ENCODE measurements around the gene TMUB1. TPM values are rescaled to one million over a fixed set of nuclear protein-coding genes. Genes with fewer than 3 reads are reported as not detected.

The TMUB1 gene
- polyA plus RNA-seq, 3 donors from 2014 or later, result 47.5 to 57.5 (median 49.6) TPM

DNA sequence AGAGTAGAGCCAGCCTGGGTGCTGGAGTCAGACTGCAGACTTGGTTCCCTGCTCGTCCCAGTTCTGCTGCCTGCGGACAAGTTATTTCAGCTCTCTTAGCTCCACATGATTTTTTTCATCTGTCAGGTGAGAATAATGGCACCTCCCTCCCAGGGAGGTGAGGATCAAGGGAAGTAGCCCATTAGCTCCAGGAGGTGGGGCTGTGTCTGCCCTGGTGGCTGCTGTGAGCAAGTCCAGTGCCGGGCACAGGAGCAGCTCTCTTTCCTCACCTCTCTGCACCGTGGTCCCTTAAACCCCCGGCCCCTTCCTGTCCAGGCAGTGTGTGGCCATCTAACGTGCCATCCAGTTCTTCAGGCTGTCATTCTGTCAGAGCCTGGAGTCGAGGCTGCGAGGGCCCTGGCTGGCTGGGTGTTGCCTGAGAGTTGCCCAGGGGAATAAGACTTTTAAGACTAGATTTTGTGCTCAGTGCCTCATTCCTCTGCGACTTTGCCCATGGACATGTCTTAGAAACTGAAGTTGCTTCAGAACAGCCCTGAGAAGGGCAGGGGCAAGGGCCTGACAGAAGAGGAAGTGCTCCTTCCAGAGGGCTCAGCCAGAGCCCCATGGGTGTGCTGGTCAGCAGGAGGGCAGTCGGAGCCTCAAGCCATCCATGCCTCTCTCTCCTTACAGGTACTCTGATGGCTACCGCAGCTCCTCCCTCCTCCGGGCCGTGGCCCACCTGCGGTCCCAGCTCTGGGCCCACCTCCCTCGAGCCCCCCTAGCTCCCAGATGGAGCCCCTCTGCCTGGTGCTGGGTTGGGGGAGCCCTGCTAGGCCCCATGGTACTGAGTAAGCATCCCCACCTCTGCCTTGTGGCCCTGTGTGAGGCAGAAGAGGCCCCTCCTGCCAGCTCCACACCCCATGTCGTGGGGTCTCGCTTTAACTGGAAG, 50.1 kb downstream of the TMUB1 start:
- DNase-seq, result no peak
- Mint-ChIP-seq H3K27me3 (ENCODE audit: low read depth in 3 of 3) (peaks cover 2 to 5% (median 4%) of the 10 kb centered on the region in 3 donors), H3K27ac (peak overlapping the region in 1 of 6 donors; percentile 28), H3K4me1 (peaks cover 13 to 14% of the 10 kb centered on the region in 2 donors), H3K9me3 (no peaks in the 10 kb centered on the region), H3K36me3 (peaks cover 2 to 6% (median 3%) of the 10 kb centered on the region in 3 donors), H3K4me3 (no peak overlapping the region)

Other genes with a start within 250 kb of the TMUB1 start
- not detected for gene AOC1, start 231.0 kb downstream of the TMUB1 start, polyA plus RNA-seq
- not detected for gene KCNH2, start 105.2 kb downstream of the TMUB1 start, polyA plus RNA-seq
- gene NOS3, start 92.5 kb downstream of the TMUB1 start, polyA plus RNA-seq, result 1 to 10 TPM in 2 of 3 donors, under 1 TPM in 1; 0.21 to 4.9 (median 2.4) TPM
- 1 to 10 TPM in 2 of 3 donors, not detected in 1; 1.9 to 5.7 TPM for gene ATG9B, start 59.0 kb downstream of the TMUB1 start, polyA plus RNA-seq
- 10 to 100 TPM; 17.6 to 26.5 (median 23.3) TPM for gene ABCB8, start 55.0 kb downstream of the TMUB1 start, polyA plus RNA-seq
- gene ASIC3, start 35.0 kb downstream of the TMUB1 start, polyA plus RNA-seq, result not detected
- gene CDK5, start 25.6 kb downstream of the TMUB1 start, polyA plus RNA-seq, result 10 to 100 TPM; 15.6 to 18.9 (median 17.9) TPM
- gene SLC4A2, start 23.9 kb downstream of the TMUB1 start, polyA plus RNA-seq, result 10 to 100 TPM in 2 of 3 donors, 1 to 10 TPM in 1; 6.7 to 19.8 (median 10.9) TPM
- gene FASTK, start 2.7 kb downstream of the TMUB1 start, polyA plus RNA-seq, result 10 to 100 TPM; 49.0 to 57.6 (median 51.2) TPM
- 1 to 10 TPM; 2.8 to 6.3 (median 4.3) TPM for gene AGAP3, start 3.0 kb upstream of the TMUB1 start, polyA plus RNA-seq
- not detected for gene GBX1, start 84.2 kb upstream of the TMUB1 start, polyA plus RNA-seq
- not detected for gene ASB10, start 103.8 kb upstream of the TMUB1 start, polyA plus RNA-seq
- not detected for gene H2BK1, start 127.0 kb upstream of the TMUB1 start, polyA plus RNA-seq
- gene ABCF2, start 143.7 kb upstream of the TMUB1 start, polyA plus RNA-seq, result 10 to 100 TPM; 24.2 to 35.4 (median 31.7) TPM
- 10 to 100 TPM; 23.0 to 39.2 (median 35.4) TPM for gene CHPF2, start 149.0 kb upstream of the TMUB1 start, polyA plus RNA-seq
- gene SMARCD3, start 165.2 kb upstream of the TMUB1 start, polyA plus RNA-seq, result 1 to 10 TPM; 1.2 to 3.9 (median 2.6) TPM